ENCODE data around the gene TYW1.
"Not testable (repeated sequence)": the region's sequence is repeated elsewhere in the genome, so short reads cannot be mapped to it uniquely, and the experiment has no call there.

TYW1 gene

DNA sequence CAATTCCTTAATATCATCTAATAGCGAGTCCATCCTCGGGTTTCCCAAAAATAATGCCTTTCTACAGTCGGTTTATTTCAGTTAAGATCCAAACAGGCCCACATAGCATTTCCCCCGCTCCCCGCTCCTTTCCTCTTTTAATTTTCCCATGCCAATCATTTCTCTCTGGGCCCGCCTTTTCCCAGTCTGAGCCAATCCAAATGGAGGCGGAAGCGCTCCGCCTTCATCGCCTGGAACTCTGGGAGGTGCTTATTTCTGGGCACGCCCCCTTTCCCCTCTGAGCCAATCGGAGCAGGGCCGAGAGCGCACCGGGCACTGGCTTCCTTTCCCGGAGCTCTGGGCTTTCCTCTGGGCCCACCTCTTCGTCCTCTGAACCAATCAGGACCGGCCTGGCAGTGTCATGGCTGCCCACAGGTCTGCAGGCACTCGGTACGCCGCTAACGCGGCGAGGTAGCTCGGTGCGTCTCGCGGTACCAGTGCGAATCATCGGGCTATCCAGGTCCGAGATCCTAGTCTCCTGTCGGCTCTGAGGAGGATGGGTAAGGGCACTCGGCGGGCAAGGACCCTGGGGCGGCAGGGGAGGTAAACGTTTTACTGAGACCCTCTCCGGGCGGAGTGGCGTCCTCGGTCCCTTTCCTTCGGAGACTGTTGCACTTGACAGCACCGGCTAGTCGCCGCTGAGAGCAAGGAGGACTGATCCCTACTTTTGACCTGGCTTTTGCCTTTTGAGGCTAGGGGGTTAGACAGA lies at the start of gene TYW1:
Gene TYW1, plus strand, starts transcription at position 390 of the 748 bp plus-strand sequence. Its CDS starts 146 bp downstream, at position 536.
- DNase-seq (ENCODE audit: low read depth): peak; percentile 86

DNA sequence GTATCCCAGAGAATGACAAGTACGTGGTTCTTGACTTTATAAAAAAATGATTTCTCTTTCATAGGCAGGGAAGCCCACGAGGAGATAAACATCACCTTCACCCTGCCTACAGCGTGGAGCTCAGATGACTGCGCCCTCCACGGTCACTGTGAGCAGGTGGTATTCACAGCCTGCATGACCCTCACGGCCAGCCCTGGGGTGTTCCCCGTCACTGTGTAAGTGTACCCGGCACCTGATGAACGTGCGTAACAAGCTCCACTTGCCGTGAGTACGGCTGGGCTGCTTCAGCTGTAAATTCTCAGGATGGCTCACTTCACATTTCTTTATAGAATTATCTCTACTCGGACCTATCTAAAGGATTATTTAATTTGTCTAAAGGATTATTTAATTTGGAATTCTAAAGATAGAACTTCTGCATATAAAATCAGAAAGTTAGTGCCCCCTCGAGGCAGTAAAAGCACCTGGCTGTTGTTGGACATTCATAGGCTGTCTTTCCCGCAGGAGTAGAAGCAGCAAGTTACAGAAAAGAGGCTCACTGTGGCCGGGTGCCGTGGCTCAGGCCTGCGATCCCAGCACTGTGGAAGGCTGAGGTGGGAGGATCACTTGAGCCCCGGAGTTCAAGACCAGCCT lies 48.0 kb upstream of the TYW1 start:
- no peak for DNase-seq (ENCODE audit: low read depth)

DNA sequence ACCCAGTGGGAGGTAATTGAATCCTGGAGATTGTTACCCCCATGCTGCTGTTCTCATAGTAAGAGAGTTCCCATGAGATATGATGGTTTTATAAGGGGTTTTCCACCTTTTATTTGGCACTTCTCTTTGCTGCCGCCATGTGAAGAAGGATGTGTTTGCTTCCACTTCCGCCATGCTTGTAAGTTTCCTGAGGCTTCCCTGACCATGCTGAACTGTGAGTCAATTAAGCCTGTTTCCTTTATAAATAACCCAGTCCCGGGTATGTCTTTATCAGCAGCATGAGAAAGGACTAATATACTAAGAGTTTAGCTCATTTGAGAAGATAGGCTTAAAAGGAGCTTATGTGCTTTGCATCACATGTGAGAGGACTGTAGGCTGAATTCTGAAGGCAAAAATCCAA lies 46.3 kb upstream of the TYW1 start:
- no peak for DNase-seq (ENCODE audit: low read depth)

DNA sequence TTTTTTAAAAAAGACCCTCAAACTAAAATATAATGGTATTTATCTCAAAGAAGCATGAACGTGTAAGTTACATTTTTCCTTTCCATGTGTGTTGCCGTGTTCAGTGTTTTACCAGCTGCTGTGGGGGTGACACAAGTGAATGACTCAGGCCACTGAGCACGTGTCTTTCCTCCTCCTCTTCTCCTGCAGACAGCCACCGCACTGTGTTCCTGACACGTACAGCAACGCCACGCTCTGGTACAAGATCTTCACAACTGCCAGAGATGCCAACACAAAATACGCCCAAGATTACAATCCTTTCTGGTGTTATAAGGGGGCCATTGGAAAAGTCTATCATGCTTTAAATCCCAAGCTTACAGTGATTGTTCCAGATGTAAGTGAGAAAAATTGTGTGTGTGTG lies 45.9 kb upstream of the TYW1 start:
- no peak for DNase-seq (ENCODE audit: low read depth)

DNA sequence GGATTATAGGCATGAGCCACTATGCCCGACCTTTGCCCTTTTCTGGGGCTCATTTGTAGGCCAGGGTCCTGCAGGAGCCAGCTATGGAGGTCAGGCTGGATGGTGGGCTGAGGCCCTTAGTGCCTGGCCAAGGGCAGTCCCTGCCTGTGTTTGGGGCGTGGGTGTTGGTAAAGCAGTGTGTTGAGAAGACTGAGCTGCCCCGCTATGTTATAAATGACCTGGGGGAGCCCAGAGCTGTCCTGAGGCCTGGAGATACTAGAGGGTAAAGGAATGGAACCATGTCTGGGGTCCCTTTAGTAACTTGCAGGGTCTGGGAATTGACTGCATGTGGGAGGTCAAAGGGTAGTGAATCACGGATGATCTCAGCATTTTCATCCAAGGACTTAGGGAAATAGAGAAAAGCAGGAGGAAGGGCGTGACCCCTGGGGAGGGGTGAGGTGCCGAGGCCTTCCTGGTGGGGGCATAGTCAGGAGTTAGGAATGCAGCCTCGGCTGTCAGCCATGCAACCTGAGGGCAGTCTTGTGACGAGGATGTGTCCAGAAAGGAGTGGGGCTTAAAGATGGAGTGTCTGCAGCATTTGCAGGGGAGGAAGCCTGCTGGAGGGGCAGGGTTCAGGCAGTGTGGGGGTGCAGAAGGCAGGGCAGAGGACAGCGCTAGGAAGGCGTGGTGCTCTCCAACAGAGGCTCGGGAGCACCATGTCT lies 44.1 kb upstream of the TYW1 start:
- no peak for DNase-seq (ENCODE audit: low read depth)

GRCh38 chr7:66953044-66953427 lies 43.6 kb upstream of the TYW1 start:
- no peak for DNase-seq (ENCODE audit: low read depth)

DNA sequence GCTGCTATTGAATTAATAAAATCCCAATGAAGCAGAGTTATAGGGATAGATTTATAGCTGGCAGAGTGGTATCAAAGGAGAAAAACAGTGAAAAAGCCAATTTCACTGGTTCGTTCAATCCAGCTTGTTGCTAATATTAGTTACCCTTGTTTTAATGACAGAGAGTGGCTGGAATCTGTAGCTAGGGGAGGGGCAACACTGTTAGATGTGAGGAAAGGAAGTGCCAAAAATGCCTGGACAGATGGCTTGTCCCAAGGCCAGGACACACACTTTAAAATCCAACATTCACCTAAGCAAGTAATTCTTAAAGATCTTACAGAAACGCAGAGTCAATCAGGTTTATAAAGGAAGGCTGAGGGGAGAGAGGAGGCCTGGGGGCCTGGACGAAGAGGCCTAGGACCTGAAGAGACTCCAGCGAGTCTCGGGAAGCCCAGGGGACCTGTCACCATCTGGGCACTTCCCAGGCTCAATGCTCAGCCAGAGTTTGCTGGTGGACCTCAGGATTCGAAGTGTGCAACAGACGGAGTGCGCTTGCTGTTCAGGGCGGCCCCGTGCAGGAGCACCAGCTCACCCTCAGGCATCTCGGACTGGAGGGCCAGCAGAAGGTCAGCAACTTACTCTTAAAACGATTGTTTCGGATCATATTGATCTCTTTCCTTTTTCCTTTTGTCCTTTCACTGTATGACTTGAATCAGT lies 38.9 kb upstream of the TYW1 start:
- DNase-seq (ENCODE audit: low read depth): no peak

DNA sequence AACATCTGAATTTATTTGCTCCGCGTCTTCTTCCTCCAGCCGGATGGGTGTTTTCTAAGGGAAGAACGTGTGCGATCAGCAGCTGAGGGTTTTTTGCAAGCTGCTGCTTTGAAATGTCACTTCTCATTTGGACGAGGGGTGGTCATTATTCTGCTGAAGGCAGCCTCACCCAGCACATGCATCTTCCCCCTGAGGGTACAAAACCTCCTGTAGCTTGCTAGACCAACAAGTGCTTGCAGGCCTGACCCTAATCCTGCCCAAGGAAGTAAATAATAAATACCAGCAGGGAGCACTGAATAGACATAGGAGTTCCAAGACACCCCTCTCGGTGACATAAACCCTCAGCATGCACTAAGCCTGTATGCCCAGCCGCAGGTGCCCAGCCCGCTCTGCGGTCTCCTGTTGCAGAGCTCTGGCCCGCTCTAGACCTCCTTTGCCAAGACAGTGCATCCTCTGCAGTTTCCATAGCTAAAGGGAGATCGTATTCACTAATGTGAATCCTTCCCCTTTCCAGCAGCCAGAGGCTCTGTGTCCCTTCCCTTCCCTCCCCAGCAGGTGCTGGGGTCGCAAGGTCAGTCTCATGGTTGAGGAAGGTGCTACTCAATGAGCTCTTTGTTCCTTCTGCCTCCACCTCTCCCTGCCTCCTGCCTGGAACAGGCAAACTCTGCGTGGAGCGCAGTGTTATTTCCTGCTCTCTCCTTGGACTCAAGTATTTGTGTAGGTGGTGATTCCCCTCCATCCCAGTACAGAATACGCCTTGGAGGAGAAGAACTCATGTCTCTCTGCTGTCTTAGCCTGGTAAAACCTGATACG lies 37.9 kb upstream of the TYW1 start:
- no peak for DNase-seq (ENCODE audit: low read depth)

DNA sequence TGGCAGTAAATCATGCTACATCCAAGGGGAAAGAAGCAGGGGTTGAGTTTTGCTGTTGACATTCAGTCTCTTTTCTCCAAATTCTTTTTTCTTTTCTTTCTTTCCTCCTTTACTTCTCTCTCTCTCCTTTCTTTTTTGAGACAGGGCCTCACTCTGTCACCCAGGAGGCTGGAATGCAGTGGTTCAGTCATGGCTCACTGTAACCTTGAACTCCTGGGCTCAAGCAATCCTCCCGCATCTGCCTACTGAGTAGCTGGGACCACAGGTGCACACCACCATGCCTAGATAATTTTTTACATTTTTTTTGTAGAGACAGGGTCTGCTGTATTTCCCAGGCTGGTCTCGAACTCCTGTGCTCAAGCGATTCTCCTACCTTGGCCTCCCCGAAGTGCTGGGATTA lies 36.4 kb upstream of the TYW1 start:
- no peak for DNase-seq (ENCODE audit: low read depth)

- no peak for DNase-seq (ENCODE audit: low read depth)
These were observed 35.5 kb upstream of the TYW1 start for GRCh38 chr7:66961096-66961495.

GRCh38 chr7:66964411-66964810 lies 32.2 kb upstream of the TYW1 start:
- no peak for DNase-seq (ENCODE audit: low read depth)

DNA sequence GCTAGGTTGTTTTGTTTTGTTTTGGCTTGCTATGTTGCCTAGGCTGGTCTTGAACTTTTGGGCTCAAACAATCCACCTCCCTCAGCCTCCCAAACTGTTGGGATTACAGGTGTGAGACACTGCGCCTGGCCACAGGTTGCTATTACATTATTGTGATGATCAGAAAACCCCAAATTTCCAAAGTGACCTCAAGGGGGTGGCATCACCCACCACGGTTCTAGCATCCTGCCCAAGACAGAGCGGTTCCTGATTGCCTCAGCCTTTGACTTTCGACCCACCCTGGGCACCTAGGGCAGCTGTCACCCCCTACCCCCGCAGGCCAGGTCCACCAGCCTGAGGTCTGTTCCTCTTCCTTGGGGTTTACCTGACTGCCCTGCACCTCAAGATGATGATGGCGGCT lies 29.6 kb upstream of the TYW1 start:
- DNase-seq (ENCODE audit: low read depth): no peak

- not testable (repeated sequence) for DNase-seq (ENCODE audit: low read depth)
These were observed 27.6 kb upstream of the TYW1 start for GRCh38 chr7:66969001-66969400.

- DNase-seq (ENCODE audit: low read depth): no peak
These were observed 26.3 kb upstream of the TYW1 start for GRCh38 chr7:66970310-66970709.

GRCh38 chr7:66974986-66975590 lies 21.5 kb upstream of the TYW1 start:
- no peak for DNase-seq (ENCODE audit: low read depth)

GRCh38 chr7:66978312-66978711 lies 18.3 kb upstream of the TYW1 start:
- not testable (repeated sequence) for DNase-seq (ENCODE audit: low read depth)

- not testable (repeated sequence) for DNase-seq (ENCODE audit: low read depth)
These were observed 17.6 kb upstream of the TYW1 start for GRCh38 chr7:66979013-66979412.

DNA sequence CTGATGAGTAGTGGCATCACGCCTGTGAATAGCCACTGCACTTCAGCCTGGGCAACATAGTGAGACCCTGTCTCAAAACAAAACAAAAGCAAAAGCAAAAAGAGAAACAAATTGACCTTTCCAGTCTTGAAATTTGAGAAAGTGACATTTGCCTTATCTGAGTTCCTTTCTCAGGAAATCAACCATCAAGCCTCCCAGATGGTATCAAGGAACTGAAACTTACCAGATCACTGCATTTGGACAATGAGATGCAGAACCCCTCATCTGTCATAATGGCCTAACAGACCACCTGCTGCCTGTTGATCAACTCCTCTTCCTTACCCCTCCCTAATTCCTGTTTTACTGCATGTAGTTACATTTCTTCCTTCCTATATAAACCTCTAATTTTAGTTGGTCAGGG lies 16.3 kb upstream of the TYW1 start:
- not testable (repeated sequence) for DNase-seq (ENCODE audit: low read depth)

- DNase-seq (ENCODE audit: low read depth): not testable (repeated sequence)
These were observed 7.1 kb upstream of the TYW1 start for GRCh38 chr7:66989552-66989951.

GRCh38 chr7:66994051-66994450 lies 2.6 kb upstream of the TYW1 start:
- not testable (repeated sequence) for DNase-seq (ENCODE audit: low read depth)

- peak; percentile 21 for DNase-seq (ENCODE audit: low read depth)
These were observed 2.0 kb upstream of the TYW1 start for GRCh38 chr7:66994691-66995049.

Data from CMK (cell line).